Peyer's patch (tissue), 4 donors: Measurements from ENCODE around the gene COX8A.

ENCODE experiments used
- CTCF ChIP-seq, 6 experiments: fragments of 450-650 bp in 4 of 6; fragments of 200-600 bp in 2 of 6; sonication (generic) in 1 of 6; IDR thresholded peaks; one replicate each; pipeline ENCODE4 v1.5.1; 2017 to 2019; ENCODE audit warnings: antibody characterized with exemption in 6 of 6, mild to moderate bottlenecking in 3 of 6, moderate library complexity in 1 of 6
- POLR2A ChIP-seq, 2 donors: fragments of 450-650 bp; IDR thresholded peaks; one replicate each; pipeline ENCODE4 v1.5.1; 2017; ENCODE audit warnings: antibody characterized with exemption in 2 of 2, mild to moderate bottlenecking in 2 of 2, moderate library complexity in 2 of 2

- TF ChIP-seq CTCF (IDR thresholded peaks at IDR 0.05) (no peak), POLR2A (IDR thresholded peaks at IDR 0.05) (no peak)
Observed at GRCh38 chr11:64025205-64025604, 50.8 kb downstream of the COX8A start.
